Vagina (tissue), 2 donors: ENCODE data around the gene AIG1.

Experiments
- POLR2A ChIP-seq, 2 donors: fragments of 450-650 bp; IDR thresholded peaks; one replicate each; pipeline ENCODE4 v1.6.1; 2017; ENCODE audit warnings: antibody characterized with exemption in 2 of 2, mild to moderate bottlenecking in 2 of 2, moderate library complexity in 2 of 2
- POLR2AphosphoS5 ChIP-seq, 2 donors: sonication (generic); formaldehyde crosslinking; IDR thresholded peaks; one replicate each; pipeline ENCODE4 v1.9.0; 2017; ENCODE audit warnings: antibody characterized with exemption in 2 of 2, mild to moderate bottlenecking in 2 of 2, low read depth in 1 of 2; ENCODE audit not compliant: insufficient read depth in 1 of 2
- TF ChIP-seq, protein P1 (sequence below), 3 experiments: fragments of 450-650 bp in 2 of 3; fragments of 200-600 bp in 1 of 3; sonication (generic) in 1 of 3; IDR thresholded peaks; one replicate each; pipeline ENCODE4 v1.5.1; 2017 to 2019; ENCODE audit warnings: antibody characterized with exemption in 3 of 3, mild to moderate bottlenecking in 2 of 3, moderate library complexity in 2 of 3

DNA sequence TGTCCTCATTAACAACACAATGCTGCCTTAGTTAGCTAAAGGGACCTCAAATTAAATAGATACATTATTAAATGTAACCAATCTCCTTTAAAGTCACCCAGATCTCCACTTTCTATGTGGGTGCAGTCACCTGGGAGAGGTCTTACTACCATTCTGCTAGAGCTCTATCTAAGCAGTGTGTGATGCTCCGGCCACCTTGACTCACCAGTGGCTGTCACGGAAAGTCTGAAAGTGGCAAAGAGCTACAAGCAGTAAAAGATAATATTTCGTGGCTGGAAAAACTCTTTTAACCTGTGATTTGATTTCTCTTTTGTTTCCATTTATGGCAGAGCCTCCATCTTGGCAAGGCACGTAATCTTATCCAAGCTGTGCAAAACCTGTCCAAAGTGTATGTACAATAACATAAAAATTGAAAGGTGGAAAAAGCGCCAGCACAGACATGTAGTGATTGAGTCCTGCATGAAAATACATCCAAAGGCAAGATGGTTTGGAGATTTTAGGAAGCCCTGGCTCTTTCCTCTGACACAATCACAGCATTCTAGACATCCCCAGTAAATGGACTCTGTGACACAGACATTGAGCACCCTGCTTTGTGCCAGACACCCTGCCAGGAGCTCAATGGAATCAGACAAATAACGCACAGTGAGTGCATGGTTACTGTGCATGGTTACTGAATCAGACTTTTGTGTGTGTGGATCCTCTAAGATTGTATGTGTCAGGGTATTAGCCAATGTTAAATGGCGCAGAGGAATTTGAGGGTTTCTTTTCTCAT is 273.2 kb downstream of the AIG1 start:
- no peak for TF ChIP-seq POLR2AphosphoS5 (IDR thresholded peaks at IDR 0.05; ENCODE audit: insufficient read depth in 1 of 2, low read depth in 1 of 2)
- no peak for TF ChIP-seq POLR2A (IDR thresholded peaks at IDR 0.05)
- TF ChIP-seq, protein P1, sequence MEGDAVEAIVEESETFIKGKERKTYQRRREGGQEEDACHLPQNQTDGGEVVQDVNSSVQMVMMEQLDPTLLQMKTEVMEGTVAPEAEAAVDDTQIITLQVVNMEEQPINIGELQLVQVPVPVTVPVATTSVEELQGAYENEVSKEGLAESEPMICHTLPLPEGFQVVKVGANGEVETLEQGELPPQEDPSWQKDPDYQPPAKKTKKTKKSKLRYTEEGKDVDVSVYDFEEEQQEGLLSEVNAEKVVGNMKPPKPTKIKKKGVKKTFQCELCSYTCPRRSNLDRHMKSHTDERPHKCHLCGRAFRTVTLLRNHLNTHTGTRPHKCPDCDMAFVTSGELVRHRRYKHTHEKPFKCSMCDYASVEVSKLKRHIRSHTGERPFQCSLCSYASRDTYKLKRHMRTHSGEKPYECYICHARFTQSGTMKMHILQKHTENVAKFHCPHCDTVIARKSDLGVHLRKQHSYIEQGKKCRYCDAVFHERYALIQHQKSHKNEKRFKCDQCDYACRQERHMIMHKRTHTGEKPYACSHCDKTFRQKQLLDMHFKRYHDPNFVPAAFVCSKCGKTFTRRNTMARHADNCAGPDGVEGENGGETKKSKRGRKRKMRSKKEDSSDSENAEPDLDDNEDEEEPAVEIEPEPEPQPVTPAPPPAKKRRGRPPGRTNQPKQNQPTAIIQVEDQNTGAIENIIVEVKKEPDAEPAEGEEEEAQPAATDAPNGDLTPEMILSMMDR (IDR thresholded peaks at IDR 0.05): no peak
